Lung (tissue), 12 donors: Measurements from ENCODE around the gene LSM4. TPM values are rescaled to one million over a fixed set of nuclear protein-coding genes. Genes with fewer than 3 reads are reported as not detected.

ENCODE experiments used
- ATAC-seq: fragments of 200-7000 bp; cut with Tn5 transposase; one replicate; pipeline ENCODE4 v1.9.1; 2020; ENCODE audit warnings: moderate number of reproducible peaks; ENCODE audit not compliant: insufficient read depth, low FRiP score
- DNase-seq, 3 donors: peaks; one replicate each; pipeline ENCODE4 v3.0.0-alpha.2; 2013 to 2017
- H3K27ac ChIP-seq, 2 donors: one replicate each; pipeline ENCODE4 v1.5.1; 2013; ENCODE audit warnings: mild to moderate bottlenecking in 2 of 2, moderate library complexity in 2 of 2, control low read depth in 1 of 2, inconsistent platforms in 1 of 2, low read depth in 1 of 2, low read length in 1 of 2
- H3K27me3 ChIP-seq, 3 donors: one replicate each; pipeline ENCODE4 v1.5.1; 2013; ENCODE audit warnings: low read length in 2 of 3; ENCODE audit not compliant: control insufficient read depth in 3 of 3, insufficient read depth in 3 of 3
- H3K36me3 ChIP-seq, 4 donors: one replicate each; pipeline ENCODE4 v1.5.1; 2013; ENCODE audit warnings: low read length in 4 of 4, mild to moderate bottlenecking in 1 of 4, moderate library complexity in 1 of 4; ENCODE audit not compliant: control insufficient read depth in 4 of 4, insufficient read depth in 4 of 4
- H3K4me1 ChIP-seq, 5 donors: one replicate each; pipeline ENCODE4 v1.5.1; 2013; ENCODE audit warnings: low read length in 5 of 5, mild to moderate bottlenecking in 2 of 5, moderate library complexity in 1 of 5; ENCODE audit not compliant: control insufficient read depth in 5 of 5, insufficient read depth in 5 of 5
- H3K4me3 ChIP-seq: one replicate; pipeline ENCODE4 v1.5.1; 2013; ENCODE audit warnings: mild to moderate bottlenecking, control low read depth, moderate library complexity
- H3K9ac ChIP-seq, 2 donors: one replicate each; pipeline ENCODE4 v1.5.1; 2013; ENCODE audit warnings: low read length in 2 of 2, control low read depth in 1 of 2; ENCODE audit not compliant: insufficient read depth in 1 of 2
- H3K9me3 ChIP-seq, 4 donors: one replicate each; pipeline ENCODE4 v1.5.1; 2013; ENCODE audit warnings: low read length in 3 of 4, mild to moderate bottlenecking in 1 of 4, moderate library complexity in 1 of 4; ENCODE audit not compliant: control insufficient read depth in 4 of 4, insufficient read depth in 3 of 4
- CTCF ChIP-seq: IDR thresholded peaks from 2 replicates; pipeline ENCODE4 v1.5.1; 2012; ENCODE audit warnings: mild to moderate bottlenecking; ENCODE audit errors: control extremely low read depth, extremely low read depth
- WGBS, 2 donors: extraction: QIAGEN DNeasy Blood & Tissue Kit; methylation state at CpG; one replicate each; pipeline ENCODE4 v1.1.7; 2013; 5-methylcytosine and 5-hydroxymethylcytosine counted together
- polyA plus RNA-seq, 2 donors: library from polyadenylated mRNA; stranded (reverse); fragments of 200-250 nt; gene quantifications; one replicate each; pipeline ENCODE4 v1.2.1, GENCODE V29; 2013
- total RNA-seq, 2 donors: library from RNA; depleted of rRNA in 1 of 2; stranded (reverse); fragments of >200 nt in 1 of 2; gene quantifications; one replicate each; pipeline ENCODE4 v1.2.1, GENCODE V29; 2014 to 2021
- donor health status: control.
- donor health status: control.
- donor health status: Bipolar disorder and iron deficiency.
- donor health status: healthy.
- donor health status: DM: yes; HTN: yes; CAD: no.

The LSM4 gene
- total and polyA plus RNA-seq, 4 donors: 67.7 to 217 (median 114) TPM

- H3K27me3 ChIP-seq: no peaks in the 10 kb centered on the region
- H3K9me3 ChIP-seq: peaks cover 0 to 2% (median 0%) of the 10 kb centered on the region in 4 donors
- H3K36me3 ChIP-seq: peaks cover 0 to 5% (median 0%) of the 10 kb centered on the region in 4 donors
- H3K27ac ChIP-seq: peak overlapping the region in 1 of 2 donors; percentile 68
- ATAC-seq (no peak), DNase-seq (no peak)
- H3K4me1 ChIP-seq: peaks cover 0 to 17% (median 9%) of the 10 kb centered on the region in 5 donors
- 57 to 68% methylated on average over 12 of the region's 12 CpGs for WGBS, 2 donors
- TF ChIP-seq CTCF: no peak
- no peak overlapping the region for H3K4me3 ChIP-seq
- H3K9ac ChIP-seq: no peak overlapping the region
Observed at GRCh38 chr19:18284712-18285360, 38.0 kb downstream of the LSM4 start.

GRCh38 chr19:18283338-18283737, 39.5 kb downstream of the LSM4 start:
- Histone ChIP-seq H3K27me3 (no peaks in the 10 kb centered on the region), H3K9ac (no peak overlapping the region), H3K36me3 (peaks cover 0 to 10% (median 8%) of the 10 kb centered on the region in 4 donors), H3K4me1 (peaks cover 0 to 23% (median 11%) of the 10 kb centered on the region in 5 donors), H3K27ac (peak overlapping the region in 1 of 2 donors; percentile 71), H3K9me3 (peaks cover 0 to 2% (median 0%) of the 10 kb centered on the region in 4 donors), H3K4me3 (no peak overlapping the region)
- ATAC-seq (no peak), DNase-seq (no peak)
- TF ChIP-seq CTCF: no peak
- 94 to 96% methylated on average over 5 of the region's 5 CpGs for WGBS, 2 donors

GRCh38 chr19:18282788-18283141, 40.1 kb downstream of the LSM4 start:
- TF ChIP-seq CTCF: no peak
- Histone ChIP-seq H3K9me3 (peaks cover 0 to 2% (median 0%) of the 10 kb centered on the region in 4 donors), H3K9ac (peak overlapping the region; percentile 94 to 99), H3K27me3 (no peaks in the 10 kb centered on the region), H3K27ac (peak overlapping the region; percentile 93 to 94), H3K4me3 (no peak overlapping the region), H3K4me1 (peaks cover 0 to 17% (median 11%) of the 10 kb centered on the region in 5 donors), H3K36me3 (peaks cover 0 to 14% (median 12%) of the 10 kb centered on the region in 4 donors)
- 51 to 67% methylated on average over 4 of the region's 4 CpGs for WGBS, 2 donors
- ATAC-seq (no peak), DNase-seq (no peak)
